ENCODE results near the gene CPB2.
A peak's percentile ranks its signal among the peaks of the same experiment; 100 is the strongest.

CPB2 gene

DNA sequence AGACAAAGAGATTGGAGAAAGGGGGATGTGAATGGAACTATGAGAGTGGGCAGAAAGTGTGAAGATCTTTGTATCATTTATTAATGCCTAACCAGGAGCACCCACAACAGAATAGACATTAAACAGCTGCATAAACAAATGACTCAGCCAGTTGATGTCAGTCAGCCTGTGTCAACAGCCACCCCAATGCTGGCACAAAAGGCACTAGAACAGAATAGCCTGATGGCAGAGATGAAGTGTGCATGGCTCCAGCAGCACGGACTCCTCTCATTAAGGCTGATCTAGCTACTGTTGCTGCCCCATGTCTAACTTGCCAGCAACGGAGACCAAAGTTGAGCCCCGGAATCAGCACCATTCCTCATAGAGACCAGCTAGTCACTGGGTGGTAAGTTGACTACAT lies 7.8 kb downstream of the CPB2 start:
- no peak for DNase-seq (ENCODE audit: low read depth)

DNA sequence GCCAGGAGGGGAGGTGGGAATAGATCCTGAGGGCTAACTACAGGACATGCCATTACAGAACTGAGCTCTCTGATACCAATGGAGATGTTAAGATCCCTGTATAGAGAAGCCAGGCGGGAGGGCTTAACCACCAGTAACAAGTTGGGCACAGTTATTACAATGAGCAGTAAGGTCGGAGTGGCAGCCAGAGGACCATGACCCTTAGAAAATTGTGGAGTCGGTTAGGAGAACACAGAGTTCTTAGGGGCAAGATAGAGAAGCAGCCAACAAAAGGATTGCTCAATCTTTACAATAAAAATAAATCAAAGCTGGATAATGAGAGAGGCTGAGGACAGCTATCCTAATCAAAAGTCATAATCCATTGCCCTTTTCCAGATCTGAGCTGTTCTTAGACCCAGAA lies 10.4 kb downstream of the CPB2 start:
- no peak for DNase-seq (ENCODE audit: low read depth)

DNA sequence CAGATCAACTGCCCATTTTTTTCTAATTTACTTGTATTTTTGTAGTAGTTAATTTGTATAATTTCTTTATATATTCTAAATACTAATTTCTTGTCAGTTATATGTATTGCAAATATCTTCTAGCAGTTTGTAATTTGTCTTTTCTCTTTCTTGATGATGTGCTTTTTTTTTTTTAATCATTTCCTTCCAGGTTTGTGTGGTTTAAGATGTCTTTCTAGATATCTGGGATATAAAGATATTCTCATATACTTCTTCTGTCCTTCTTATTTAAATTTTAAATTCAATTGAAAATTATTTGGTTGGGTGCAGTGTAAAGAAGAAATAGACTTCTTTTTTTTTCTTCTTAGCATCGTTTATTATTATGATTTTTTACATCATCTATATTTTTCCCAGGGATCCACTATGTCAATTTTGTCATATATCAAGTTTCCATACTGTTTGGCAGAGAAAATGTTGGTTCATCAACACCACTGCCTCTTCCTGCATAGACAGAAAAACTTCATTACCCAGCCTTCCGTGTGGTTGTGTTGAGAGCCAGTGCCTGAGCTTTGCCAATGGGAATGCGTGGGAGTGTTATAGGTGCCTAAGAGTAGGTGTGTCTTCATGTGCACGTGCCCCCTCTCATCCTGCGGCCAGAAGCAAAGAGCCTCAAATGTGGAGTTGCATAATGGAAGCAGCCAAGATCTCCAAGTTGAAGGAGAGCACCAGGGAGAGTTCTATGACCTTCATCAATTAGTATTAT lies 15.8 kb downstream of the CPB2 start:
- no peak for DNase-seq (ENCODE audit: low read depth)

DNA sequence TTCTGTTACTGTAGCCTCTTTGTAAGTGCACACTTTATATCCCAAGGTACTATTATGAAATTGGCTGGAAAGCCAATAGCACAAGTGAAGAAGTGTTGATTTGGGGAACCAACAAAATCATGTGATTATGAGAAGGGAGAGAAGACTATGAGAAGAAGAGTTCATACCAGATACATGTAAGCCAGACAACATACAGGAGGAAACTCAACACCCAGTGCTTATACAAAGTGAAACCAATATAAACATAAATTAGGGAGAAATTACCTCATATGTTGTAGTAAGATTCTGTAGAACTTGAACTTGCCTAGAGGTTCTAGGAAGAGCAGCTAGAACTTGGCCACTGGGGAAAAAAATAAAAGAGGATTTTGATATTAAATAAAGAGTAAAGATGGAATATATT lies 17.4 kb downstream of the CPB2 start:
- DNase-seq (ENCODE audit: low read depth): no peak

DNA sequence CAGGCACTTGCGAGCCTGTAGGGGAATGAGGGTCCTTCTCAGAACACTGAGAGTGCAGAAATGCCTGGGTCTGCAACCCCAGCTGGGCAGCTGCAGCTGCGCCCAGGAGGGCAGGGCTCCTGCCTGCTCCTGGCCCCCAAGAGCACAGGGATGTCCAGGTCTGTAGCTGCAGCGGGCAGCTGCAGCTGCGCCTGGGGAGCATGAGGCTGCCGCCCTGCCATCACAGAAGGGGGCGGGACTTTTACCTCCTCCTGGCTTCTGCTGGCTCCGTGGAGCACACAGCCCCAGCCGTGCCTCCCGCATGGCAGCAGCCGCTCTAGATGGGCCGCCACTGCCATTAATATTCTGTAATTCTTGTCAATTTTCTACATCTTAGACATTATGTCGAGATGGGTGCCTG lies 17.8 kb downstream of the CPB2 start:
- DNase-seq (ENCODE audit: low read depth): no peak

DNA sequence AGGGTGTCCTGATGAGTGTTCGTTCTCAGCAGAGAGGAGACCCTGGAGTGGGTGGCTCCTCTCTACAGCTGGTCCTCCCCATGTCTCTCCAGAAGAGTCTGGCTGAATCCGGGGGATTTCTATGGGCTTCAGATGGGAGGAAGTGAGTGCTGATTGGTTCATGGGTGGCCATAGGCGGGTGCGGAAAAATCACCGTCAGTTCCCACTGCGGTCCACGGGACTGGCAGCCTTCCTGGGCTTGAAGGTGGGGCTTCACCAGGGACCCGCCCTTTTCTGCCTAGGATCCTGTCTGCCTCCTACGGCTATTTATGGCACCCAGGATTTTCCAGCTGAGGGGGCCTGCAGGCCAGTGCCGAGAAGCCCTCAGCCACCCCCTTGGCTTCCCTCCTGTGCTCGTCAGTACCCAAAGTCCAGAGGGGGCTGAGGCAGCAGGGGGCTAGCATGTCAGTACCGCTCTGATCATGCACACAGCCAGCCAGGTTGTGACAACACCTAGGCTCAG lies 18.4 kb downstream of the CPB2 start:
- no peak for DNase-seq (ENCODE audit: low read depth)

DNA sequence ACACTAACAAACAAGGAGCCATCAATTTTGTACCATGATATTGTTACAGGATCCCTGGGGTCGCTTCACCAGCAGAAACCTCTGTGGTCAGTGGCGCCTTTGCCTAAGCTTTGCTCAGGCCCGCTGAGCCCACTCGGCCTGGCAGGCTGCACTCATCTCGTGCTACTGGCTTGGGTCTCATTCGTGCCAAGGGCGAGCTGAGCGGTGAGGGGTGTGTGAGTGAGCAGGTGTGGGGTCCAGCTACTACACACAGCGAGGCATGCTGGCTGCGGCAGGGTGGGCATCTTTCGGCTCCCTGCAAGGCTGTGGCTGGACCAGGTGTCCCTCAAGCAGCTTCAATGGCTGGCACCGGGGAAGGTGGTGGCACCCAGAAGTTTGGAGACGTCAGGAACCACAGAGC lies 19.1 kb downstream of the CPB2 start:
- DNase-seq (ENCODE audit: low read depth): no peak

DNA sequence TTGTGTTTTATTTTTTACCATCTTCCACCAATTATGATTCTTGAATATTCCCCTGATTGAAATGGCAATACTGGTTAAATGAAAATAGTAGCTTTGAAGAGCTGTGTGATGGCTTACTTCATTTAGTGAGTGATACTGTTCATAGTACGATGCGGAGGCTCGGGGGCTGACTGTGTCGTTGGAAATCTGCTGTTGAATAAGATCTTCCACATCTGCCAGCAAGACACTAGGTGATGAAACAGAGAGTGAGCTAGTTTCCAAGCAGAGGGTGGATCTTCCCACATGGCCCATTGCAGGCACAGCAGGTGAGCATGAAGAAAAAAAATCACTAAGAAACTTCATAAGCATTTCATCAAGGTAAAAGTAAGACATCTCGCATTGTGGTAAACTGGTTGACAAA lies 22.5 kb downstream of the CPB2 start:
- DNase-seq (ENCODE audit: low read depth): no peak

DNA sequence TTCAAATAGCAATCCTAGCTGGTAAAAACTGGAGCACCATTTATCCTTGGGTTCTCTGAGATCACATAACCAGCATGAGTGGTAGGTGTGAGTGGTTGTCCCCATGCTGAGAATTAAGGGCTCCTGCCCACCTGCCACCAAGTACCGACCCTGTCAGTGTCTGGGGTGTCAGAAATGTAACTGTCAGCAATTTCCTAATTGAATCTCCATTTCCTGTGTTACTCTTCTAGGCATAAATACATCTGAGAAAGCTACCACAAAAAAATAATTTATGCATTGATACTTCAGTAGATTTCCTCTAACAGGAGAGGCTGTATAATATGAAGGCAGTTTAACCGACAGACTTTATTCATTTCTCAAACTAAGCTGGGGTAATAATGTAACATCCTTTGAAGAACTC lies 25.1 kb downstream of the CPB2 start:
- DNase-seq (ENCODE audit: low read depth): no peak

DNA sequence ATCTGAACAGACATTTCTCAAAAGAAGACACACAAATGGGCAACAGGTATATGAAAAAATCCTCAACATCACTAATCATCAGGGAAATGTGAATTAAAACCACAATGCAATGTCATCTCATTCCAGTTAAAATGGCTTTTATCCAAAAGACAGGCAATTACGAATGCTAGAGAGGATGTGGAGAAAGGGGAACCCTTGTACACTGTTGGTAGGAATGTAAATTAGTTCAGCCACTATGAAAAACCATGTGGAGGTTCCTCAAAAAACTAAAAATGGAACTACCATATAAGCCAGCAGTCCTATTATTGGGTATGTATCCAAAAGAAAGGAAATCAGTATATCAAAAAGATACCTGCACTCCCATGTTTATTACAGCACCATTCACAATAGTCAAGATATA lies 27.6 kb downstream of the CPB2 start:
- DNase-seq (ENCODE audit: low read depth): no peak

DNA sequence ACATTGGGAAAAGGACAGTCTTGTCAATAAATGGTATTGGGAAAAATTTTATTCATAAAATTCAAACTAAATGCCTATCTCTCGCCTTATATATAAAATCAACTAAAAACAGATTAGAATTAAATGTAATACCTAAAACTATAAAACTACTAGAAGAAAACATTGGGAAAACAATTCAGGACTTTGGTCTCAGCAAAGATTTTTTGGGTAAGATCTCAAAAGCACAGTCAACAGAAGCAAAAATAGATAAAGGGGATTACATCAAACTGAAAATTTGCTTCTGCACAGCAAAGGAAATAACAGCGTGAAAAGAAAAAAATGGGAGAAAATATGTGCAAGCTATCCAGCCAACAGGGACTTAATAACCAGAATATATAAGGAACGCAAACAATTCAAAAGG lies 28.0 kb downstream of the CPB2 start:
- DNase-seq (ENCODE audit: low read depth): no peak

DNA sequence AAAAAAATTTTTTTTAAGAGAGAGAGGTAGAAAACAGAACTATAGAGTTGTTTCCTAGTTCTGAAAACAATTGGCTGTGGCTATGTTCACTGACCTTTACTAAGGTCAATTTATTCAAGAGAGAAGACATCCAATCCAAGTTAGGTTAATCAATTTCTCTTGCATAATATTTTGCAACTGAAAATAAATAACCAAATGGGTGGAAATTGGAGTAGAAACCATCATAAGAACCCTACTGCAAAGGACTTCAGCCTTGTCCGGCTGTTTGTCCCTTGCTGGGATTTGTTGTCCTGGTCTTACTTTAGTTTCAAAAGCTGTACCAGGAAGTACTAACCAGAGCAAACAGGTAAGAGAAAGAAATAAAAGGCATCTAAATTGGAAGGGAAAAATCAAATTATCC lies 29.0 kb downstream of the CPB2 start:
- no peak for DNase-seq (ENCODE audit: low read depth)

DNA sequence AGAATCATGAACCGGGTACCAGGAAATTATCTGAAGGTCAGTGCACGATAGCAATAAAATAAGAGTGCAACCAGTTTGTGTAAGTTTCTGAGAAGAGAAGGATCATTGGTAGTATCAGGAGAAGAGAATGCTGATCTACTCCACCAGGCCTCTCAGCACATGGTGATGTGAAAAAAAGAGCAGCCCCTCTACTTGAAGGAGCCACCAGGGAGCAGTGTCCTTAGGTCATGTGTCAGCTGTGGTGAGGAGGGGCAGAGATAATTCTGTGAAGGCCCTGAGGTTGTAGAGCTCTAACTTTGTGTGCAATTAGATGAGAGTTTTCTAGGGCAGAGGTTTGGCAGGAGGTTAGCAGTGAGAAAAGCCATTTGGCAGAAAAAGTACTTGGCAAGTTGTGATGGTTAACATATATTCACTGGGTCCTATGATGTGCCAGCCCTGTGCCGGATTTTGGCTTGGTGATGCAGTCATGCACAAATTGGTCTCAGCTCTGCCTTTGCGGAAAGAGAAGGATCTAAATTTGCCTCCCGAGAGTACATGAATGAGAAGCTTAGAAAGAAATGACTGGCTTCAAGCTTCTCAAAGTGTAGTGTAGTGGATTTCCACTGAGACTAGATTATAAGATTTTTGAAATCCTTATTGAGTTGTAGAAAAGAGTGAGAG lies 33.1 kb downstream of the CPB2 start:
- DNase-seq (ENCODE audit: low read depth): no peak

DNA sequence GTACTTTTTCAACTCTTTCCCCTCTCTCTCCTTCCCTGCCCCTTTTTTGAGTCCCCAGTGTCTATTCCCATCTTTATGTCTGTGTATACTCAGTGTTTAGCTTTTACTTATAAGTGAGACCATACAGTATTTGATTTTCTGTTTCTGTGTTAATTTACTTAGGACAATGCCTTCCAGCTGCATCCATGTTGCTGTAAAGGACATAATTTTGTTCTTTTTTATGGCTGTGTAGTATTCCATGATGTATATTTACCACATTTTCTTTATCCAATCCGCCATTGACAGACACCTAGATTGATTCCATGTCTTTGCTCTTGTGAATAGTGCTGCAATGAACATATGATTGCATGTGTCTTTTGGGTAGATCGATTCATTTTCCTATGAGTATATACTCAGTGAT lies 41.5 kb downstream of the CPB2 start:
- DNase-seq (ENCODE audit: low read depth): no peak

DNA sequence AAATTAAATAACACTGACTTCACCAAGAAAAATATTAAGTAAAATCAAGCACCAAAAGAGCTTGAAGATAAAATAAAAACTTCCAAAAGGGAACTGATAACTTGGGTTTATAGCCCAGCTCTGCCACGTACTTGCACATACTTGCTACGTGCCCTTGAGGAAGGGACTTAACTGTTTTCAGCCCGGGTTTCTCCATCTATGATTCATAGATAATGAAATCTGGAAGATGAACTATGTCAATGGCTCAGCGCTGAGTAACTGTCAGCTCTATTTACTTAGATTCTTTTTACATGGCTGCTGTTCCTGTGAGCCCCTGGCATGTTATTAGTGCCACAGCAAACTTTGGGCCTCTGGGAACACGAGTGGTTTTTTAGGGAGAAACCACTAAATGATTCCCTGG lies 42.6 kb downstream of the CPB2 start:
- DNase-seq (ENCODE audit: low read depth): no peak

DNA sequence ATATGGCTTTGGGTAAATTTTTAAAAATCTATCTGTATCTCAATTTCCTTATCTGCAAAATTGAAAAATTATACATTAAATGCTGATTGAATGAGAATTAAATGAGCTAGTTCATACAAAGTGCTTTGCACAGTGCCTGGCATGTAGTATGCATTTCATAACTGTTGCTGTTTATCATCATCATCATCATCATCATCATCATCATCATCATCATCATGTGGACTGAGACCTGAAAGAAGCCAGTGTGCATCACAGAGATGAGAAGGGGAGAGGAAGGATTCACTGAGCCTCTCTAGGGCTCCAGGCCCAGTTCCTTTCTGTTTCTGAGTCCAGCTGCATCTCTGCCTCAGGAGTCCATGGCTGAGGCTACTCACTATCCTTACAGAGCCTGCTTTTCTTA lies 45.4 kb downstream of the CPB2 start:
- no peak for DNase-seq (ENCODE audit: low read depth)

DNA sequence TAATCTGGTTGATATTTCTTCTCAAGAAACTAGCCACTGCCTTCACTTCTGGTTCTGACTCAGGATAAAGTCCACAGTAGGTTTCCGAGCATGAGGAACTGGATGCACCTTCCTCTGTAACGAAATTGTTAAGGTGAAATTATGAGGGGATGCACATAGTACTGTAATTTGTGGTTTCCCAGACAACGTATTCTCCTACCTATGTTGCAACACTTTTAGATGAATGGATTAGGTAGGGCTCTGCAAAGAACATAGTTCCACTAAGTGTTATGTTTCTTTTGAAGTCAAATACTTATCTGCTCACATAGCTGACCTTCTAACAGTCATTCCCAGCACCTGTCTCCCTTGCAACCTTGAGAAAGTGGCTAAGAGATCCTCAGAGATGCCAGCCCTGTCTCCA lies 46.6 kb downstream of the CPB2 start:
- no peak for DNase-seq (ENCODE audit: low read depth)

DNA sequence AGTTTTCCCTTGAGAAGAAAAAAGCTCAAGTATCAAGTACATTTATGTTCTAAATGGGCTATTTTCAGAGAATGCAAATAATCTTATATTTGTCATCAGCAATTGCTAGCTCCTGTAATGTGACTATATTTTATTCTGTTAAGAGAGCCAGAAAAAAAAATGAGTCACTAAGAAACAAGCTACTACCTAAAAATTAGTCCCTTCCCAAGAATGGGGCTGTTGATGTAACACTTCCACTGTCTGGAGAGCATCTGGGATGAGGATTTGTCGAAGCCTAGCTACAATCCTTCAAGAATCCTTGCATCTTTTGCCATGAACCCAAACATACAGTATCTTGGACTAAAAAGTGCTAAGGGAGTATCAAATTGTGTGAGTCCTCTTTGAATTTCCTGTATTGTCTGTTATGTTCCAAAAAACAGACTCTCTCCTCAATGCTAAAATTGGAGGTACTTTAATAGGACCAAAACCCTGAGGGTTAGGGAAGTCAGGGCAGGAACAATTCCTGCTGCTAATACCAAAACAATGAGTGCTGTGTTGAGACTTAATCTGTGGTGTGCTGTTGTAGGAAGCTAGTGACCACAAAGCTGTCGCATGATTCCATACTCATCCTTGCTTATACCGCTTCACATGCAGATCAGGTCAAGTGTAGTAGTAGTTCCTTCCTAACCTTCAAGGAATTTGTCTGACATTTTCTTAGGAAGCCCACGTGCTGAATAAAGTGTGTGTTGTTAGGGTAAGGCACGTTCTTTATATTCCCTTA lies 47.4 kb downstream of the CPB2 start:
- no peak for DNase-seq (ENCODE audit: low read depth)

DNA sequence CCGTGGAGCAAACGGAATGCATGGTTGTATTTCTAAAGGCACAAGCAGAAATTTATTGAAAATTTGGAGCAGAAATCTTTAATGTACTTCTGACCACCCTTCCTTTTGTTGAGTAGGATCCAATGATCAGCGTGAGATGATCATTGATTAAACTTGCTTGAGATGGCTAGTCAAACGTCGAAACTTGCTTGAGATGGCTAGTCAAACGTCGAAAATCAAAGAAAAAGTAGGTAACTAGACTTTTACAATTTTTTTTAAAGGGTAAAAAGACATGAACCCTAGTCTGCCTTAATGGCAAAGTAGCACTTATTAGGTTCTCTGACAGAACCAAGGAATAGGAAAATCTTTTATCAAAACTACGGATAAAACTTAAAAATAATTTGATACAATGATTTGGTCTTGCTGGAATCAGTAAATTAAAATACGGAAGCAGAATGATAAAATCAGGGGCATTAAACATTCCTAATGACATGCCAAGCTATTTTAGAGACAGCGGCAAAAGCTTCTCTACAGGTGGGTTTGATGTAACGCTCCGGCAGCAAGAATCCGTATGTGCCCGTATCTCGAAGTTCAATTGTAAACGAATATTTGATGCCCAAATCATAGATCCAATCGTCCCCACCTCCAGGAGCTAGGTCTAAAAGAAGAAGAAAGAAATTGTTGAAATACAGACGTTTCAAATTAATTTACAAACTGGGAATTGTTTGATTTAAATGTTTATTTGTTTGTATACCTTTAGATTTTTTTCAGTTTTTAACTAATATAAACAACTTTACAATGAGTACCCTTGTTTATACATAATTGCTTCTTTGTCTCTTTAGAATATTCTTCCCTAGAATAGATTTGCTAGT lies 51.4 kb downstream of the CPB2 start:
- no peak for DNase-seq (ENCODE audit: low read depth)

DNA sequence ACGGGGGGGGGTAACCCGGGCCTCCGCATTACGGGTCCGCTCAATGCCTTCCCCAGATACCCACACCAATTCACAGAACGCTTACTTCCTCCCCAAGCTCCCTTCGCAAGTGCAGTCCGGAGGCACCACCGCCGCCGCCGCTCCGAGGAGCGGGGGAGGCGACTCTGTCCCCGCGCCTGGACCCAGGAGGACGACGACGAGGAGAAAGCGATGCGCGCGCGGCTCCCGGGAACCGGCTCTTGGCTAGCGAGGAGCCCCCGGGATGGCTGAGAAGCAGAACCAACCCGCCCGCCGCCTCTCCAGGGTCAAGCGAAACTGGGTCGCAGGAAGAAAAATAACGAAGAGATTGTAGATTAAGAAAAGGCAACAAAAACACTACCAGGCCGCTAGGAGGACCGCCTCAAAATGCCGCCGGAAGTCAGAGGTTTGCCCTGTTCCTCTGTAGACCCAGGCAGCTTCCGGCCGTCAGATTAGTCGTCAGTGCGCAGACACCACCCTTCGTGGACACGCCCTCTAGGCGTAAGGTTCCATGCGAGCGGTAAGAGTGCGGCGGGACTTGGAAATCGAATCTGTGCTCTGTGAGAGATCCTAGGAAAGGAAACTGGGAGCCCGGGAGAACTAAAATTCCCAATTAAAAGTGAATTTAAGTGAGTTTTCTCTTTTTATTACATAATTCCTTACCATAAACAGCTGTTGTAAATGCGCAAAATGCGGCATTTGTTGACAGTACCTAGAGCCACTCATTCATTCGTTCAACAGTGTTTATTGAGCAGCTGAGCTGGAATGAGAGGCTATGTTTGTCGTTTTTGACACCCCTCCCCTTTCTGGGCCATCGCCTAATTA lies 52.3 kb downstream of the CPB2 start, which contains the start of gene ZC3H13:
Gene ZC3H13, minus strand, starts transcription at position 428 of the 843 bp plus-strand sequence. CDS start 7,239 bp downstream, outside the sequence.
- DNase-seq (ENCODE audit: low read depth): peak; percentile 88

DNA sequence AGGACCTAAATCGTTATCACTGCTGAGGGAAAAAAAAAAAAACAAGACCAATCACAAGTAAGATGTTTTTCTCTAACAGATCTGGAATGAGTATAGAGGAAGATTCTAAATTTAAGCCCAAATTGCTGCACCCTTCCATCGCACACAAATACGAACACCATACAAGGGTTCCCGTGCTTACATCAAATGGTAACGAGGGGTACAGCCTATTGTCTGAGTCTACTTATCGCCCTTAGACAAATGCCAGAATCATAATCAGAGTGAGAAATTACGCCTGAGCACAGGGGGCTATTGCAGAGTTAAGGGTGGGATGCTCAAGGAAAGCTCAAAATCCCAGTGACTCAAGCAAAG lies 52.9 kb downstream of the CPB2 start:
- DNase-seq (ENCODE audit: low read depth): no peak

Measured in GM04504 (cell line).